Frontal cortex (tissue), 4 donors: ENCODE results near the gene PITPNM3. TPM values are rescaled to one million over a fixed set of nuclear protein-coding genes. Genes with fewer than 3 reads are reported as not detected.

Experiments used
- DNase-seq, 2 donors: peaks; one replicate each; pipeline ENCODE4 v3.0.0; 2012; ENCODE audit warnings: low spot score in 2 of 2
- FAIRE-seq: peaks from 2 replicates; lab custom pipeline; 2012; peaks lifted over from hg19 to GRCh38; lab: Jason Lieb, UNC
- total RNA-seq: library from RNA; depleted of rRNA; stranded (reverse); fragments of >200 nt; gene quantifications from one replicate; pipeline ENCODE4 v1.2.3, GENCODE V29; 2014
- donor health status: control.
- donor health status: control.
- donor health status: control.

PITPNM3 gene
- total RNA-seq, 1 donor from 2014 or later = 10.6 TPM

DNA sequence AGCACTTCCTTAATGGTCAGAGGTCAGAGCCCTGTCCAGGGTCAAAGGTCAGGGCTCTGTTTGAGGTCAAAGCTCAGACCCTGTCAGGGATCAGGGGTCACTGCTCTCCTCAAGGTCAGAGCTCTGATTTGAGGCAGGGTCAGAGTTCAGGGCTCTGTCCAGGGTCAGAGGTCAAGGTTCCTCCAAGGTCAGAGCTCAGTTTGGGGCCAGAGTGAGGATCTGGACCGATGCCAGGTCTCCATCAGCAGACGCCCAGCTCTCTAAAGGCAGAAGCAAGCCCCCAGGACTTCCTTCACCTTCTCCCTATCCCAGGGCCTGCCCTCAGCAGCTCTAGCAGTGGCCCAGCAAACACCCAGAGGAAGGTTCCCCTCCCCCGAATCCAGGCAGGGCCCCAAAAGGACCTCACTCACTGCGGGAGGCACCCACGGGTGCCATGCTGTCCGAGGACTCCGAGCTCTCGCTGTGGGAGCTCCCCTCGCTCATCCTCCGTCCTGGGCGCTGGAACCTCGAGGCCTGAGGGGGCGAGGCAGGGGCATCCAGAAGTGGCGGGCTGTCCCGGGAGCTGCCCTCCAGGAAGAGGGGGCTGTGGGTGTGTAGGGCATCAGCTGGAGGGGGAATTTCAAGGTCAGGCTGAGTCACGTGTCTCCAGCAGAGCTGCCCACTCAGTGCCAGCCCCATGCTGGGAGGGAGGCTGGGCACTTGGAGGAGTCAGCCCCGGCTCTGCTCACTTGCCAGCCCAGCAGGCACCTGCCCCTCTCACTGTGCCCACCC is 85.4 kb downstream of the PITPNM3 start:
- no peak for DNase-seq
- FAIRE-seq = no peak

DNA sequence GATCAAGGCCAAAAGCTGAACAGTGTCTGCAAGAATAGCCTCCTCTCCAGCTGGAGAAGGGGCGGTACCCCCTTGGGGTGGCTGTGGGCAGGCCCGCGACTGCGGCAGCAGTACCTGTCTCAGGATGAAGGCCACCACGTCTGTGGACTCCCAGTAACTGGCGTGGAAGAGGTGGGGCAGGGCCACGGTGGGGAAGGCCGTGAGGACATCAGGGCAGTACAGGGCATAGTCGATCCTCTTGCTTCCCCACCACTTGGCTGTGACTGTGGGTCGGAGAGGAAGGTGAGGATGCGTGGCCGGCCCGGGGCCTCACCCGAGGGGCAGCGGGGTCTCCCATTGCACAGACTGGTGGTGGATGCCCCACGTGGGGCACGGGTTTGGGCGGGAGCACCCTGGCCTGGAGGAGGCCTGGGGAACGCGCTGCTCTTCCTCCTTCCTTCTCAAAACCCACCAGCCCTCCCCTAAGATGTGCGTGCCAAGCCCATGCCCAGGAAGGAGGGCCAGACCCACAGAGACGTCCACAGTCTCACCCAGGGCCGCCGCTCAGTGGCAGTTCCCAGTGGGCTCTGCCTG is 86.1 kb downstream of the PITPNM3 start:
- no peak for FAIRE-seq

DNA sequence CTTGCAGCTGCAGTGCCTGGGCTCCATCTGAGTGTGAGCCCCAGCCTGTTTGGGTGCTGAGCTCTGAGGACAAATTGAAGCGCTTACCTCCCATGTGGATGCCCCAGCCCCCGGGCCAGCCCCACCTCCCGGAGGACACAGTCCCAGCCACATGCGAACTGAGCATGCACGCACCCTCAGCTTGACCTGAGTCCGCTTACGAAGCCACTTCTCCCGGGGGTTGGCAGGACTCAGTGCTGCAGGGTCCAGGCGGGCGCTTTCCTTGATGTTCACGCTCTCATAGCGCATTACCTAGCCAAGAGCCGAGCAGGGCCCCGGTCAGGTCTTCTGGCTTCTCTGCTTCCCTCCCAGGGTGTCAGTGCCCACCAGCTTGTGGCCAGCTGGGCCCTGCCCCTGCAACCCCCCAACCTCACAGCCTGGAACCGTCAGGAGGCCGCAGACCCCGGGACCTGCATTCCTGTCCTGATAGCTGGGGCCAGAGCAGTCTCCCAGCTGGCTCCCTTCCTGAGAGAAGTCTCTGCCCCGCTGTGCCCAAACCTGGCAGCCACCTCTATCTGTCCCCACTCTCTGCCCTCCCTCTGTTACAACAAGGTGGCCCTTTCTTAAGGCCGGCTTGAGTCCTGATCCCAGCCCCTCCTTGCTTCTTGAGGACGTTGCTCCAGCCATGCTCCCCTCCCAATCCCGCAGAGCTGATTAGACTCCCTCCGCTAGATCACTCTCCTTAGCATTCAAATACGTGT is 88.1 kb downstream of the PITPNM3 start:
- FAIRE-seq (no peak), DNase-seq (no peak)

More for the DNA sequence above, 86.1 kb downstream of the PITPNM3 start:
- no peak for DNase-seq

DNA sequence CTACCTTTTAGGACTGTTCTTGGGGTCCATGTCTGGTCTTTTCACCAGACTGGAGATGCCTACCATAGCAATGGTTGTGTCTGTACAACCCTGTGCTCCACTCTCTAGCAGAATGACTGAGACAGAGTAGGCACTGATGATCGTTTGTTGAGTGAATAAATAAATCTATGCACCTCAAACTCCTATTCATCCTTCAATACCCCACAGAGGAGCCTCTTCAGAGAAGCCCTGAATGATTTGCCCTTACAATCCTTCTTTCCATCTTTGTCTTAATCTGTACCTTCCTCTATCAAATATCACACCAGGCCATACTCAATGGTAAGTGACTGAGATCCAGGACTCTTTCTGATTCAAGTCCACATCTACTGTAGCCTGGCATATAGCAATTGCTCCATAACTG is 88.8 kb downstream of the PITPNM3 start:
- no peak for DNase-seq
- no peak for FAIRE-seq

DNA sequence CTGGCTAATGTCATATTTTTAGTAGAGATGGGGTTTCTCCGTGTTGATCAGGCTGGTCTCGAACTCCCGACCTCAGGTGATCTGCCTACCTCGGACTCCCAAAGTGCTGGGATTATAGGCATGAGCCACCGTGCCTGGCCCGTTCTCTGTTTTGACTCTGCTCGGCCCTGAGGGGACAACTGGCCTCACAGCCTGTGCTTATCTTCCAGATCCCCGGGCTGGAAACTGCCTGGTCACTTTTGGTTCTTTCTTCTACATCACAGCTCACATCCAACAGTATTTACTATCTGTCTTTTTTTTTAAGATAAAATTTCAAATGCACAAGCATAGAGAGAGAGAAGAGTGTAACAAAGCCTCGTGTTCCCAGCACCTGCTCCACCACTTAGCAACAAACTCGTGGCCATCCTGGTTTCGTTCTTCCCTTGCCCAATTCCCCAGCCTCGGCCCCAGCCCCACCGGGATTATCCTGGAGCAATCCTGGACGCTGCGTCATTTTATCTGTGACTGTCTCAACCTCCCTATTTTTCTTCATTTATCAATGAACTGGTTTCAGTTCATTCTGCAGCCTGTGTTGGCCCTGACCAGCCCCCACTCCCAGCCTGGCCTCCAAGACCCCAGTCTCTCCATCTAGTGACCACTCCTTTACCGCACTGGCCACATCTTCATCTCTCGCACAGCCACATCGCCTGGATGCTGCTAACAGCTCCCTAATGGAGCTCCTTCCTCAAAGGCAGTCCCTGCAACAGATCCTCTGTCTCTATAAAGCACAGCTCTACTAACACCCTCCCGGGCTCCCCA is 91.0 kb downstream of the PITPNM3 start:
- FAIRE-seq = no peak
- DNase-seq = no peak

DNA sequence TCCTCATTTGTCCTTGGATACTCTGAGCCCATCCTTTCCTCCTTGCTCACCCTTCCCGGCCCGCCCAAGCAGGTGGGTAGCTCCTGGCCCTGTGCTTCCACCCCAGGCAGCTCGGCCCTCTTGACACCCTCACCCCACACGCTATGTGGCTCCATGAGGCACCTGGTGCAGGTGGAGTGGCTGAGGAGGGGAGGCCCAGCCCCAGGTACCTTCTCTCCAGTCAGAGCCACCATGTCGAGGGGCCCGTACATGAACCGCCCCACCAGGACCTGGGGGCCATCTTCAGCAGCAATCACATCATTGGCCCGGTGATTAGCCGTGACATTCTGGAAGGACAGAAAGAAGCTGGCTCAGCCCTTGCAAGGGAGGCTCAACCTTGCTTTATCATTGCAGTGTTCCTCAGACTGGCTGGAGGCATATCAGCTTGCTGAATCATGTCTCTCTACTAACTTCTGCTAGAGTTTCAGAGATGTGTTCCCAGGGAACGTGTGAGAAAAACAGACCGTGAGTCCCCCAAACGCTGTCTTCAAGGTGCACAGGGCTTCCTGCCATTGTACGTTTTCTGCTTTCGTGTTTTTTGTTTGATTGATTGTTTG is 91.8 kb downstream of the PITPNM3 start:
- DNase-seq (no peak), FAIRE-seq (no peak)

DNA sequence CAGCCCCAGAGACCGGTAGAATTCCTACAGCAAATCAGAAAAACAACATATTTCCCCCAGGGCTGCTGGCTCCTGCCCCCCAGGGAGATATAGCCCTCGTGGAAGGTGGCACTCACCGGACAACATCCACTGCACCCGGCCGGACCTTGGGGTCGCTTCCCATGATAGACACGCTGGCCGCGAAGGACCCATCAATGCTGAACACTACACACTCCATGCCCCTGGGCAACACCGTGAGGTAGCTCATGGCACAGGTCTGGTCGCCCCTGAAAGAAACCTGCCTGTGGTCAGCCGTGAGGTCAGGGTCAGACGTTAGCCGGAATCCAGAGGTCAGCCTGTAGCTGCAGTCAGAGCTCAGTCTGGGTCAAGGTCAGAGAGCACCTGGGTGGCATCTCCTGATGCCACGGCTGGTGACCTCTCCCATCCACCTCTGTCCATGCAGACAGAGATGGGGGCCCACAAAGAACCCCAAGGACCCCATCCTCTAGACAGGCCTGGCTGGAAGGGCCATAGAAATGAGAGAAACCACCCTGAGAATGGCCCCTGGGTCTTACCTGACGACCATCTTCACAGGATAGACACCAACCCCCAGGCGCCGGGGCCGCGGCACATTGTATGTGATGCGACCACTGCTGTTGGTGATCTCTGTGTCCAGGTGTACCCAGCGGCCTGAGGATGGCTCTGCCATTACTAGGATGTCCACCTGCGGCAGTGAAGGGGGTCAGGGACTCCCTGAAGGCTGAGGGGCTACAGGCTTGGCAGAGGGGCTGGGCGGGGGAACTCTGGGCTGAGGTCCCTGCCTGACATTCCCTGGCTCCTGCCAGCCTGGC is 92.5 kb downstream of the PITPNM3 start:
- no peak for FAIRE-seq
- no peak for DNase-seq

DNA sequence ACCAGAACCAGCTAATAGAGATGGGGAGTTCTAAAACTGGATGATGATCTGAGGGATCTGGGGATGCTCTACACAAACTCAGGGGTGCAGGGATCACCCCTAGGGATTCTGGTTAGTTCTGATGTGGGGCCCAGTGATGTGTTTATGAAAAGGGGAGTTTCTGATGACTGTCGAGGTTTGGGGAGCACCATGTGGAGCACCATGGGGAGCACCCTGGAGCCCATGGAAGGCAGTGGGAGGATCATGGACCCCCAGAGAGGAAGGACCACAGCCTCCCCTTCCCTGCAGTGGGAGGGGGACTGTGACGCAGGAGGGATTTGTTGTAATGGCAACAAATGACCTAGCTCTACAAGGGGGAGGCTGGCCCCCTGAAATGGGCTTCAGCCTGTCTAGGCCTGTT is 93.7 kb downstream of the PITPNM3 start:
- no peak for DNase-seq
- no peak for FAIRE-seq

DNA sequence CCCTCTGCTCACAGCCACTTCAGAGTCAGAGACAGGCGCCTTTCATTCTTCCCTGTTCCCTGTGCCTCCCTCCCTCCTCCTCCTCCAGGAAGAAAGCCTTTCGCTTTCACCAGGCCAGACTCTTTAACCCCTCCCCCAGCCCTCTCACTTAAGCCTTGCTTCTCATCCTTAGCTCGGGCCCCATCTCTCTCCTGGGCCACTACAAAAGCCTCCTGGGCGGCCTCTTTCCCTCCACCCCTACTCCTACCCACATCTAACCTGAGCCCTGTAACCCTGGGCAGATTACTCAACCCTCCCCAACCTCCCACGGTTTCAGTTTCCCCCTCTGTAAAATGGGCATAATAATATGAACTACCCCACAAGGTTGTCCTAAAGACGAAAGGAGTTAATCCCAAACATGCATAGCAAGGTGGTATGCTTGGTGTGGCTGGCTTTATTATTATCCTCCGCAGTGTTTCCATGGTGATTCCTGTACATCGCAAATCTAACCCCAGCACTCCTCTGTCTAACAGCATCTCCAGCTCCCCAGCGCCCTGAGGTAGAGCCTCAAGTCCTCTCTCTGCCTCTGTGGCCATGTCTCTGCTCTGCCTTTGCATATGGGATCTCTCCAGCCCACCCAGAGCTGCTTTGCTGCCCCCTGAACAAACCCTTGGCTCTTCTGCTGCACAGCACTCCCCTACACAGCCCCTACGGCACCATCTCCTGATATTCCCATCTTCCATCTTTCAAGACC is 94.4 kb downstream of the PITPNM3 start:
- no peak for DNase-seq

DNA sequence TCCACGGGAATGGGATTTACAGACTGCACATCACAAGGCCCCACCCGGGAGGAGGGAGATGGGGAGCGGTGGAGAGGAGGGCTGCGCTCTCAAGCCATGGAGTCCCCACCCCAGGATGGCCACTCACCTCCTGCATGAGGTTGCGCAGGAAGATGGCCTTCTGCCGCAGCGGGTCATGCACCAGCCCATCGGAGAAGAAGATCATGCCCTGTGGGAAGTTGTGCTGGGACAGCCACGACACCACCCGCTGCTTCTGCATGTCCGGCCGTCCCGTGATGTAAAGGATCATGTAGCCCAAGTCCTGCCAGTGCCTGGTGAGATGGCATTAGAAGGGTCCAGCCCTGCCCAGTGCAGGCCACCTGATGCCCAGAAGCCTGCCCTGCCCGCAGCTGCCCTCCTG is 95.1 kb downstream of the PITPNM3 start:
- DNase-seq = no peak
- FAIRE-seq = no peak

More for the DNA sequence above, 94.4 kb downstream of the PITPNM3 start:
- FAIRE-seq = no peak

DNA sequence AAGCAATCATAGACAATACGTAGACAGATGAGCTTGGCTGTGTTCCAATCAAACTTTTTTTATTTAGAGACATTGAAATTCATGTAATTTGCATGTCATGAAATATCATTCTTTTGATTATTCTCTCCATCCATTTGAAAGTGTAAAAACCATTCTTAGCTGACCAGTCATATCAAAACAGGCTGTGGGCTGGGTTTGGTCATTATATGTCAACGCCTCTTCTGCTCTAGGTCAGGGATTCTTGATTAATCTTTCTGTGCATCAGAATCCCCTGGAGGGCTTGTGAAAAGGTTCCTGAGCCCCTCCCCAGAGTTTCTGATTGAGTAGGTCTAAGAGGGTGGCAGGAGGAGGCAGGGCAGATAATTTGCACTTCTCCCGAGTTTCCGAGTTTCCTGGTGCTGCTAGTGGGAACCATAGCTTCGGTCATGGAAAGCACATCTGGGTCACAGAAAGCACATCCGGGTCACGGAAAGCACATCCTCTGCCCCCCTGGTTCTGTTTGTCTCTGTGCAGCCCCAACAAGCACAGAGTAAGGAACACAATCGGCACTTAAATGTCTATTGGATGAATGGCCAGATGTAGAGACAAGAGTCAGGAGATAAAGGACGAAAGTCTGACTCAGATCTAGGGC is 95.7 kb downstream of the PITPNM3 start:
- no peak for DNase-seq
- FAIRE-seq = no peak

DNA sequence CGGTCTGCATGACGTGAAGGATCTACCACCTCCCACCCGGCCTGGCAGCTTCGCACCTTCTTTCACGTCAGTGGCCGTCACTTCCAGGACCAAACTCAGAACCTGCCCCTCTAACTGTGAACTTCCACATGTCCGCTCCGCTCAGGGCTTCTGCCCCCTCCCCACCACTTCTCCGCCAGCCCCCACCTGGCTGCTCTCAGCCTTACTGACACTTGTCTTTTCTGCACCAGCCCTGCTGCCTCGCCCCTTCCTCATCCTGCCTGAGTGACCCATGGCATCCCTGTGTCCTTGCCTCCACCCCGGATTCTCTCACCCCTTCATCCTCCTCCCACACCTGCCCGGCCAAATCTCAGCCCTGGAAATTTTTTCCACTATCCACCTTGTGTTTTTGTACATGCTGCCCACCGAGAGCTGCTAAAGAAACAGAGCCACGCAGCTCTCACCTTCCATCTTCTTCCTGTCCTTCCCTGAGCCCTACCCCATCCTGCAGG is 97.8 kb downstream of the PITPNM3 start:
- DNase-seq = no peak
- FAIRE-seq = no peak

DNA sequence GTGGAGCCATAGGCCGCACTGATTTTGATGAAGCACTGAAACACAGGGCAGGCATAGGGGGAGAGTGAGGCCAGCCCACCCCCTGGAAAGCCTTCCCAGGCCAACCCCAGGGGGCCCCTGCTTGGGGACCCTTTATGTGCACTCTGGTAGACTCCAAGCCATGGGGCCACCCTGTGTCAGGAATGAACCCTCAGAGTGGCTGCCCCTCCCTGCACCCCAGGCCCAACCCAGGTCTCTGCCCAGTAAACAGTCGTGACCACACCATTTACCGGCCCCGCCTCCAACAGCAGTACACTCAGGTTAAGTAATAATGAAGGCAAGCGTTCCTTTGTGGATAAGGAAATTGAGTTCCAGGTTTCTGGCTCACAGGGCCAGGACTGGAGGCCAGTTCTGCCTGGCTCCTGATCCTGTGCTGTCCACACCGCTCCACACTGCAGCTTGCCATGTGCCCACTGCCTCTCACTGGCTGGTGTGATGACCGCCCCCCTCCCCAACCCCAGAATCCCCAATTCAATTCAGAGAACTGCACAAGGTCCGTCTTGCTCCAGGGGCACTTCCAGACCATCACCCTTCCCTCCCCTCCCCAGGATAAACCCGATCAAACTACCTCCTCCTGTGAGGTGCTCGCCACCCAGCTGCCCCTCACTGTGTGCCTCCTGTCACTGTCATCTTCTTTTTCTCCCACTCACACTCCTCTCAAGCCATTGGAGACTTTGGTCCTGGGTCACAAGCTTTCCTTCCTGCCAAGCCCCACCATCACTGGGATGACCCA is 98.5 kb downstream of the PITPNM3 start:
- DNase-seq (no peak), FAIRE-seq (no peak)

DNA sequence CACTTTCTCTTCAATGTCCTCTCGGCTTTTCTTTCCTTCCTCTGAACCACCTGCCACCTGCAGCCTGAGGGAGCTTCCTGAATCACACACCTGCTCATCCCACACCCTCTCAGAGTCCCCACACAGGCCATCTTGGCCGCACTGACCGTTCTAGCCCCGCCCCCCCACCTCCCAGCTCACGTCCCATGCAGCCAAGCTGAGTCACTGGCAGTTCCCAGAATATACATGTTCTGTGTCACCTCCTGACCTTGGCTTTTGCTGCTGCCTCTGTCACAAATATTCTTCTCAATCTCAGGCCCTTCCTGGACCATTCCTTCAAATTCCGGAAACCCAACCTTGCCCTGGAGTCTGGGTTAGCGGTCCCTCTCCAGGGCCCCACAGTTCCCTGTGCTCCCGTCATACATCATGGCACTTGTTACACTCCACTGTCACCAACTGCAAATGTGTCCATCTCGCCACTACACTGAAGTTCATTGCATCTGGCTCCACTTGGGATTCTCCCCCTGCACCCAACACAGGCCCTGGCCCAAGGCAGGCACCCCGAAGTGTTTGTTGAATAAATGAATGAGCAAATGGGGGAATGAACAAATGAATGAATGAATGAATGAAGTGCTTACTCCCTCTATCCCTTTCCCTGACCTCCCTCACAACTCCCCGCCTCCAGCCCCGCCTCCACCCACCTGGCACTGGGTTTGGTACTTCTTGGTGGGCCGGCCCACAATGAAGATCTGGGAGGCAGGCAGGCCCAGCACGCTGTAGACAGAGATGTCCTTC is 99.3 kb downstream of the PITPNM3 start:
- FAIRE-seq = no peak
- no peak for DNase-seq

DNA sequence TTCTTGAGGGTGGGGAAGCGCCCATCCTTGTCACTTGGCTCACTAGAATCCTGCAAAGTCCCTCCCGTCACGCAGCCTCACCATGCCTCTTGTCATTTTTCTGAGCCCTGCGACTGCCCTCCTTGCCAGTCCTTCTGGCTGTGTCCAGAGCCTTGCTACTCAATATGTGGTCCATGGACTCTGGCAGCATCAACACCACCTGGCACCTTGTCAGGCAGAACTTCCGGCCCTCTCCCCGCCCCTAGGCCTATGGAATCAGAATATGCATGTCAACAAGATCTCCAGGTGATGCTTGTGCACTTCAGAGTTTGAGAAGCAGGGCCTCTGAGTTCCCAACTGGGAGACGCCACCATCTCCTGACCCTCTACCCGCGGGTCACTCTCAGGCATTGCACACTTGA is 100.0 kb downstream of the PITPNM3 start:
- DNase-seq (no peak), FAIRE-seq (no peak)

DNA sequence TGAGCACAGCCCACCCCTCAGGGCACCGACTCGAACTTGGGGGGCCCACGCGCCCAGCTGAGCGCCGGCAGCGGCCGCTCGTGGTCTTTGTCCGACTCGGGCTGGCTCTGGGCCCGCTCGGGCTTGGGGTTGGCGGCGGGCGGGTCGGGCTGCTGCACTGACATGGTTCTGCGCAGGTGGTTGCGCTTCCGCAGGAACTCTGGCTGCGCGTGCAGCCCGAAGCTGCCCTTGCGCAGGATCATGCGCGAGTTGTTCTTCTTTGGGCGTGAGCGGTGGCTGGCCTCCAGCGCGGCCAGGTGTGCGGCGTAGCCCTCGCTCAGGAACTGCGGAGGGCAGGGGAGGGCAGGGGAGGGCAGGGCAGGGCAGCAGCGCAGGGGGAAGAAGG is 101.0 kb downstream of the PITPNM3 start:
- no peak for DNase-seq
- FAIRE-seq = no peak
